HG03460 (cell line): Measurements from ENCODE around the gene OTUB2.
"Not testable (repeated sequence)": the region's sequence is repeated elsewhere in the genome, so short reads cannot be mapped to it uniquely, and the experiment has no call there.

ENCODE experiments used
- ATAC-seq: cut with Tn5 transposase; IDR thresholded peaks from one replicate; pipeline ENCODE4 v1.9.1; 2021; ENCODE audit not compliant: unreplicated experiment

The OTUB2 gene

GRCh38 chr14:94052662-94053061 is 26.5 kb downstream of the OTUB2 start:
- no peak for ATAC-seq

GRCh38 chr14:94054401-94054800 is 28.3 kb downstream of the OTUB2 start:
- ATAC-seq: no peak

- ATAC-seq: no peak
Observed at GRCh38 chr14:94054936-94055335, 28.8 kb downstream of the OTUB2 start.

DNA sequence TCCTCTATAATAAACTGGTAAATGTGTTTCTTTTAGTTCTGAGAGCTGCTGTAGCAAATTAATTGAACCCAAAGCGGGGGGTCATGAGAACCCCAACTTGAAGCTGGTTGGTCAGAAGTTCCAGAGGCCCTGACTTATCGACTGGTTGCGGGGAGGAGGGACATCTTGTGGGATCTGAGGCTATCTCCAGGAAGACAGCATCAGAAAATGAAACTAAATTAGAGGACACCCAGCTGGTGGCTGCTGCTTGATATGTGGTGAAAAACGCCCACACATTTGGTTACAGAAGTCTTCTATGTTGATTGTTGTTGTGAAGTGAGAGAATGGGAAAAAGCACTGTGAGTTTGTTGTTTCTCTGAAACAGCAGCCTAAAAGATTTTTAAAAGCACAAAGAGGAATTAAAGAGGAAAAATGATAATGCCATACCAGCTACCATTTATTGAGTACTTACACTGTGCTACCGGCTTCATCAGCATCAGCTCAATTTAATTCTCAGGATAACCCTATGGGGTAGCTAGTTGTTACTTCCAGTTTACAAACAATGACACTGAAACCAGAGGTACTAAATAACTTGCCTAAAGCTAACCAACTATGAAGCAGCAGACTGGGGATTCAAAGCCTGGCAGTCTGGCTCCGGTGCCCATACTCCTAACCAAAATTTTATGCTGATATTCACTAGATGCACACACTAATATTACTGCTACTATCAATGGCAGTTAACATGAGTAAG is 30.6 kb downstream of the OTUB2 start:
- peak; percentile 65 for ATAC-seq

- ATAC-seq: no peak
Observed at GRCh38 chr14:94058128-94058673, 32.1 kb downstream of the OTUB2 start.

- ATAC-seq: no peak
Observed at GRCh38 chr14:94058674-94059138, 32.6 kb downstream of the OTUB2 start.

GRCh38 chr14:94059998-94060397 is 33.9 kb downstream of the OTUB2 start:
- ATAC-seq: no peak

DNA sequence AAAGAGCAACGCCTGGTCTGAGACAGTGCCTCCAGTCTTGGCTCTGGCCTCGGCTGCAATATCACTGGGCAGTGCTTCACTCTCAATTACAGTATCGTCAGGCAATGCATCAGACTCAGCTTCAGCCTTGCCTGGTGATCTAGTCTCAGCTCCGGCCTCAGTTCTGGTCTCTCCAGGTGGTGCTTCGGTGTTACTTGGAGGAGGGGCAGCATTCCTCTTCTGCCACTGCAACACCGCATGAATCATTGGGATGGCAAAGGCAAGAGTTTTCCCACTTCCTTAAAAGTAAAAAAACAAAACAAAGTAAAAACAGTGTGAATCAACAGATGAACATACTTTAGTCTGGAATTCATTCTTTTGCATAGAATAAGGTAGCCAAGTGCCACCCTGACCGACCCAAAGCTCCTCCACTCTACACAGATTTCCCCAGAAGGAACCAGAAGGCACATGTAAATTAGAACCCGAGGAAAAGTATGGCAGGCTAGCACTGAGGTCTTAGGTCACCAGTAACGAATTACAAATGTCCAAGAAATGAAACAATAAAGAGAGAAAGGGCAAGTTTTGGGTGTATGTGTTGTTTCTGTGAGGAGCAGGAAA is 36.3 kb downstream of the OTUB2 start:
- no peak for ATAC-seq

DNA sequence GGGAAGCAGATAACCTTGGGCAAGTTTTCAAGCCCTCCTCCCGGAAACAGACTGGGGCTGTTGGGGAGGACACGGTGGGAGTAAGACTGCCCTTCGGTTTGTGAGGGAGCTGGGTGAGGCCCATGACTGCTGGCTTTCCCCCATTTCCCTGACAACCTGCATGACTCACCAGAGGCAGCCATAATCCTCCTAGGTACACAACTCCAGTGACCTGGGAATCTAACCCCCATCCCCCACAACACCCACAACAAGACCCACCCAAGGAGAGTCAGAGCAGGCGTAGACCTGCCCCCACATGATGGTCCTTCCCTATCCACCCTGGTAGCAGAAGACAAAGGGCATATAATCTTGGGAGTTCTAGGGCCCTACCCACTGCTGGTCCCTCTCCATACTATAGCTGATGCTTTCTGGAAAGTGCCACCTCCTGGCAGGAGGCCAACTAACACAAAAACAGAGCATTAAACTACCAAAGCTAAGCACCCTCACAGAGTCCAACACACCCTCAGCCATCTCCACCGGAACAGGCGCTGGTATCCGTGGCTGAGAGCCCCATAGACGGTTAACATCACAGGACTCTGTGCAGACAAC is 40.0 kb downstream of the OTUB2 start:
- ATAC-seq: no peak

- not testable (repeated sequence) for ATAC-seq
Observed at GRCh38 chr14:94072076-94072475, 45.9 kb downstream of the OTUB2 start.

GRCh38 chr14:94074534-94074933 is 48.4 kb downstream of the OTUB2 start:
- no peak for ATAC-seq

DNA sequence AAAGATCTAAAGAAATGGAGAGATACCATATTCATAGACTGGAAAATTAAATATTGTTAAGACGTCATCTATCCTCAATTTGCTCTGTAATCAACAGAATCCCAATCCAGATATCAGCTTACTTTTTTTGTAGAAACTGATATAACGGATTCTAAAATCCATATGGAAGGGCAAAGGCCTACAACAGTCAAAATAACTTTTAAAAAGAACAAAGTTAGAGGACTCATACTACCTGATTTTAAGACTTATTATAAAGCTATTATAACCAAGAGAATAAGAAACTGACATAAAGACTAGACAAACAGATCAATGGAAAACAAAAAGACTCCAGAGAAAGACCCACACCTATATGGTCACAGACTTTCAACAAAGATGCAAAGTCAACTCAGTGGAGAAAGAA is 48.9 kb downstream of the OTUB2 start:
- no peak for ATAC-seq

DNA sequence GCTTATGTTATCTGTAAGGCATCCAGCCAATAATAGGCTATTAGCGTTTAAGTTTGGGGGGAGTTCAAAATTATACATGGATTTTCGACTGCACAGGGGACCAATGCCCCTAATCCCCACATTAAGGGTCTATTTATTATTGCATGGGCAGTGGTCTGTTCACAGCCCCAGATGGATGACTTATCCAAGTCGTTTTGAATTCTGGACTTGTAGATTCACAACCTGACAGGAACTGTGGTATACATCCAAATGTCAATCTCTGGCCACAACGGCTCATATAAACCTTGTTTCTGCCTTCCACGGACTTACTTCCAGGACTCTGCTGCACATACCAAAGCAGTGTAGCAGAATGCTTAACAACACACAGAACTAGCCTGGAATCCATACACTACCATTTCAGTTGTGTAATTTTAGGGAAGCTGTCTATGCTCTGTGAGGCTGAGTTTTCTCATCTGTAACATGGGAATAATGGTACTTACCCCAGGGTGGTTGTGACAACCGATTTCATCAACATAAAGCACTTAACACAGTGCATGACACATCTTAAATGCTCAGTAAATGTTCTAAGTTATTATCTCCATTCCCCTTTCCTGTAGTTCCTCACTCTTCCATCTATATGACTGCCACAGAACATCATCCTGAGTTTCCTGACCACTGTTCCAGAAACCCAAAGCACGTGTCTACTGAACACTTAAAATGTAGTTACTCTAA is 51.1 kb downstream of the OTUB2 start:
- no peak for ATAC-seq

DNA sequence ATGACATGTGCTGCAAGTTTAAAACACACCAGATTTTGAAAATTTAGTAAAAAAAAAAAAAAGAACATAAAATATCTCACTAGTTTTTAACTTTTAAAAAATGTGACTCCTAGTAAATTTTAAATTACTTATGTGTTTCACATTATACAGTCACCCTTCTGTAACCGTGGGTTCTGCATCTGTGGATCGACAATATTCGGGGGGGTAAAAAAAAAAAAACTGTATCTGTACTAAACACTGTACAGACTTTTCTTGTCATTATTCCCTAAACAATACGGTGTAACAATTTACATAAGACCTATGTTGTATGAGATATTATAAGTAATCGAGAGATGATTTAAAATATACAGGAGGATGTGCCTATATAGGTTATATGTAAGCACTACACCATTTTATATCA is 51.7 kb downstream of the OTUB2 start:
- no peak for ATAC-seq

GRCh38 chr14:94079891-94080620 is 53.9 kb downstream of the OTUB2 start:
- ATAC-seq: no peak

- ATAC-seq: peak; percentile 97
Observed at GRCh38 chr14:94080621-94081385, 54.7 kb downstream of the OTUB2 start, which contains the start of the genes DDX24 and IFI27L1. Gene DDX24 (minus strand): TSS chr14:94081202. CDS start chr14:94079742, 1,460 bp downstream. Gene IFI27L1 (plus strand): TSS chr14:94081310. CDS start chr14:94096938, 15,628 bp downstream.

GRCh38 chr14:94081386-94081820 is 55.3 kb downstream of the OTUB2 start:
- ATAC-seq: peak; percentile 19

DNA sequence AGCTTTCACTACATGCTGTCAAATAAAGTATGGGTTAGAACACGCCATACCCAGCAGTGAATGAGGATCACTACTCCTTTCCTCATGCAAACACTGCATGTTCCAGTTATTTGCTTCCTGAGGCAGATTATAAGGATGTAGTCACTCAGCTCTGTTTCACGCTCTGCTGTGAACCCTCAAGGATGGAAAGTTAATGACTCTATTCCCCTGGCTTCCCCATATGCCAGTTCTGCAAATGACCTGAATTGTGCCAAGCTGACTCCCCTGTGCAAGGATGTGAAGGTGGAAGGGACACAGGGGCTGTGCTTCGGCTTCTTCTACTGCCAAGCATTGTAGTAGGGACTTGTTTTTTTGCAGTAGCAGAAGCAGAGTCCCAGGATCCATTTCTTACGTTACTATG is 61.8 kb downstream of the OTUB2 start:
- no peak for ATAC-seq

- ATAC-seq: no peak
Observed at GRCh38 chr14:94088516-94088915, 62.4 kb downstream of the OTUB2 start.

- no peak for ATAC-seq
Observed at GRCh38 chr14:94089479-94089878, 63.3 kb downstream of the OTUB2 start.
